Mucosa of gallbladder (tissue), 1 donor: Measurements from ENCODE around the gene LRP1B. TPM values are rescaled to one million over a fixed set of nuclear protein-coding genes. Genes with fewer than 3 reads are reported as not detected.

Source experiments
- DNase-seq: peaks from one replicate; pipeline ENCODE4 v3.0.0-alpha.2; 2020; ENCODE audit warnings: low spot score
- total RNA-seq: library from RNA; stranded (reverse); gene quantifications from one replicate; pipeline ENCODE4 v1.2.1, GENCODE V29; 2021
- donor health status: DM: no; HTN: no; CAD: no.

Gene LRP1B
- total RNA-seq, 1 donor from 2014 or later = 0.26 TPM

GRCh38 chr2:141517180-141517851 is 613.5 kb downstream of the LRP1B start:
- DNase-seq = no peak

DNA sequence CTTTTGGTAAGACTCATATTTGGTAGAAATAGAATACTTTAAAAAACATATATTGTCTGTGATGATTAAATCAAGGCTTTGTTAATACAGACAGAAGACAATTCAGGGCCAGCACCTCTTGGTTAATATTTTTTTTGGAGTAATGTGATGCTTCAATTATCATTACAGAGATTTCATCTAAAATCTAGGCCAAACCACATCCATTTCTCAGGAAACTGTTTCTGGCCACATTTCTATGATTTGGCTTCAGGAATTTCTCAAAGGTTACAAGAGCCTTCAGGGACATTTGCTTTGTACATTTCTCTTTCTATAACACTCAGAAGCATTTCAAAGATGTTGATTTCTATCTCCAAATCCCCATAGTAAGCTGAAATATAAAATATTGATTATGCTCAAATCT is 614.9 kb downstream of the LRP1B start:
- no peak for DNase-seq

DNA sequence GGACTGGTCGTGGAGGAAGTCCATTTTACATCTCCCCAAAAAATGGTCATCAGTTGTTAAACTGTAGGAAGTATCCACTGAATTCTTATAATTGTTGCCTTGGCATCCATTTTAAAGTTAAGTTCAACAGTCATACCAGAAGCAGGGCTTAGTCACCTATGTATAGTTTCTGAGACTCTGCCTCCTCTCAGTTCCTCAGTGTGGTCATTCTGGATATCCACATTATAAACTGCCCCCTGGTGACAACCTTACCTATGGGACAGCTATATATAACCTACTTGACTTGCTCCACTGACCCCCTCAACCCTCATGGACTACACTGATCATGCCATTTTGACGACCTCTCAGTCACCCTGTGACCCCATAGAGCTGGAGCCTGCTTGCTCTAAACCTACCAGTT is 617.0 kb downstream of the LRP1B start:
- no peak for DNase-seq

GRCh38 chr2:141508806-141509595 is 621.8 kb downstream of the LRP1B start:
- DNase-seq = no peak

DNA sequence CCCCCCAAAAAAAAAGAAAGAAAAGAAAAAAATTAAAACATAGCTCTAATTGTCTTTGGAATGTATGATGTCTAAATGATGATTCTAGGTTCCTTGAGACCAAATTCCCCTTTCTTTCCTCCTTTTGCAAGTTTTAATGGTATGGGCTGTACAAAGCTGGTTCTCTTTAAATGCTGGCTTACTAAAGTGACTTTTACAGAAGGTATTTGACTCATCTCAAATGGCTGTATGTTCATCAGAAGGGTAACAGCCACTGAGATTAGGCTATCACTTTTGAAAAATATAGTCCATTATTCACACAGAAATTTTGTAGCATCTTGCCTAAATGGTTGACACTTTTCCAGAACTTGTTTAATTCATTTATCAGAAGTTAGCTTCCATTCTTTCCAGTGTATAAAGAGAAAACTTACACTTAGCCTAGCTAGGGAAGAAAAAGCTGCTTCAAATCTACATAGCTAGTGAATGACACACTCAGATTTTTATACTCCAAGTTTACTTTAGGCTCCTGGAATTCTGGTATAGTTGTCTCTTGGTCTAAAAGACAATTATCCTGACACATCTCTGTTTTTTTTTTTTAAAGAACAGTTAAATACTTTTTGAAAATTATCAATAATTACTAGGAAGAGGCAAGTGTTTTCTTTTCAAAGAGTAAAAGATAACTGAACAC is 622.6 kb downstream of the LRP1B start:
- no peak for DNase-seq

DNA sequence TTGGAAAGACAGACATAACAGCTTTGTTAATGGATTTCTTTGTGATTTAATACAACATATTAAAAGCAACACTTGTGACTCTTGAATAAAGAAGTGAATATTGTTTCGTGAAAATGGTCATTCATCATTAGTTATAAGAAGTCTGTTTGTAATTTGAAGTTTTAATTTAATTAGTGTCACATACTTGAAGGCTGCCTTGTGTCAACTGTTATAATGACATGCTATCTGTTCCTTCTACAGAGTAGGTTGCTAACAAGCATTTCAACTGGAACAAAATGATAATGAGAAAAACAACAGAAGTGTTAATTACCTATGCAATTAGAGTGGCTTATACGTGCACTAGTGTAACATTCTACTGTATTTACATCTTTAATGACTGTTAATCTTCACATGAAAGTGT is 624.7 kb downstream of the LRP1B start:
- no peak for DNase-seq

GRCh38 chr2:141501752-141502151 is 629.1 kb downstream of the LRP1B start:
- DNase-seq = no peak

GRCh38 chr2:141499123-141499522 is 631.7 kb downstream of the LRP1B start:
- no peak for DNase-seq

- no peak for DNase-seq
These were observed 632.3 kb downstream of the LRP1B start for GRCh38 chr2:141498561-141498960.

- no peak for DNase-seq
These were observed 633.5 kb downstream of the LRP1B start for GRCh38 chr2:141497272-141497671.

- DNase-seq = no peak
These were observed 634.0 kb downstream of the LRP1B start for GRCh38 chr2:141496810-141497209.

GRCh38 chr2:141493936-141494335 is 636.9 kb downstream of the LRP1B start:
- no peak for DNase-seq

DNA sequence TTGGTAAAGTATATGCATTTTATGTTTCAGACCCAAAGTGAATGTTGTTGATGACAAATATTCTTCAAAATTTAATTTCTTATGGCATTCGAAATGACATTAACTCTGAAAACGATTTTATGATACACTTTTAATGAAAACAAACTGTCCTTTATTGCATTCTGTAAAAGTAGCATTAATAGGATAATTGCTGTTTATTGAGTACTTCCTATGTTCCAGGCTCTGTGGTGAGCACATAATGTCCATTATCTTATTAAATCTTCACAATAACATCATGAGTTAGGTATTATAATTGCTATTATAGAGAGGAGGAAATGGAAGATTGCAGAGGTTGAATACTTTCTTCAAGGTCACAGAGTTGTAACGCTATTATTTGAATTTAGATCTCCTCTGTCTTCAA is 638.0 kb downstream of the LRP1B start:
- DNase-seq = no peak

DNA sequence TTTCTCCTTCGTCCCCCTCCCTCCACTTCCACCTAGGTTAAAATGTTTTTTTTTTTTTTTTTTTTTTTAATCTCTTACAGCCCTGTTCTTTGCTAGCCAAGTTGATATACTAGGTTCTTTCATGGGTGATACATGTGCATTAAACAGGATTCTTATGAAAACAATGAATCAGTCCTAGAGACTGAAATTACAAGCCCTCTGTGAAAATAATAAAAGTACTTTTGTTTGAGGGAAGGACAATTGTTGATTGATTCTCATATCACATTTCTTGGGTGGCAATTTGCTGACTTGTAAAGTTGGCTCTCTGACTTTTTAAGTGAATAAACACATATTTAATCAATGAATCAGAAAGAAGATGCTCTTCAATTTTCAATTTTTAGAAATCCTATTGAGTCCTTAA is 639.9 kb downstream of the LRP1B start:
- DNase-seq = no peak

DNA sequence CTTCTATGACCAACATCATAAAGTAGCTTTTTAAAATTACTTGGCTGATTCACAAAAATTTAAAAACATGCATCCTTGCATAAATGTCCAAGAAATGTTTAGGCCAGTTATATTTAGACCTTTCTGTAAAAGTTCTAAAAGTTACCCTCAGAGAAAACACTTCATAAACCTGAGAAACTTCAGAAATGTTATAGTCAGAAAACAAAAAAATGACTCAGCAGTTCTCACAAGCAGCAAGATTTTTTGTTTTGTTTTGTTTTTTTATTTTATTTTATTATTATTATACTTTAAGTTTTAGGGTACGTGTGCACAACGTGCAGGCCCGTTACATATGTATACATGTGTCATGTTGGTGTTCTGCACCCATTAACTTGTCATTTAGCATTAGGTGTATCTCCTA is 648.1 kb downstream of the LRP1B start:
- DNase-seq = no peak

DNA sequence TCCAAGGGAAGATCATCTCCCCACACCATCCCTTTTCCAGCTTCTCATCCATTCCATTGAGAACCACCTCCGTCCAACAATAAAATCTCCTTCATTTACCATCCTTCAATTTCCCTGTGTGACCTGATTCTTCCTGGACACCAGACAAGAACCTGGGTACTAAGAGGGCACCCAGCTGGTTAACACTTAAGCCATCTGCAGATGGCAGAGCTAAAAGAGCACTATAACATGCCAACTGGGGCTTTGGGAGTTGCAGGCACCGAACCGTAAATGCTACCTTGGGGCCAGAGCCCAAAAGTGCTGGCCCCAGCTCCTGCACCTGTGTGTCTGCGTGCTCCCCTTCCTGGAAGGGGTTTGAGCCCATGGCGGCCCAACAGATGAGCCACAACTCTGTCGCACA is 655.0 kb downstream of the LRP1B start:
- DNase-seq = no peak

GRCh38 chr2:141468761-141469160 is 662.1 kb downstream of the LRP1B start:
- DNase-seq = peak; percentile 47

GRCh38 chr2:141467331-141467730 is 663.5 kb downstream of the LRP1B start:
- DNase-seq = no peak

GRCh38 chr2:141464995-141465394 is 665.8 kb downstream of the LRP1B start:
- DNase-seq = no peak

- DNase-seq = no peak
These were observed 672.5 kb downstream of the LRP1B start for GRCh38 chr2:141458351-141458750.

DNA sequence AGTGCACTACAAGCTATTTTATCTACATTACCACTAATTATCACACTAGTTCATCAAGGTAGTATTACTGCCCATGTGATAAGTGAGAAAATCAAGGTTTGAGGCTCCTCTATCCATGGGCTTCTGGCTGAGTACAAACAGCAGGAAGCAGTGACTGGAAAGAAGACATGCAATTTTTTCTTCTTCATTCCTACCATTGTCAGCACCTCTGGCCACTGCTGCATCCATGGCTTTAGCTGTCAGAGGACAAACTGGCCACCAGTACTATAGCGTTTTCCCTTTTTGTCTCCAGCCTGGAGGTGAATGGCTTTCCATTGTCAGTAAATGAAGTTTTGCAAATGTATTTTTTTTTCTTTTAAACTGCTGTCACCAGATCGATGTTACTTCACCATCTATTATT is 674.9 kb downstream of the LRP1B start:
- no peak for DNase-seq

DNA sequence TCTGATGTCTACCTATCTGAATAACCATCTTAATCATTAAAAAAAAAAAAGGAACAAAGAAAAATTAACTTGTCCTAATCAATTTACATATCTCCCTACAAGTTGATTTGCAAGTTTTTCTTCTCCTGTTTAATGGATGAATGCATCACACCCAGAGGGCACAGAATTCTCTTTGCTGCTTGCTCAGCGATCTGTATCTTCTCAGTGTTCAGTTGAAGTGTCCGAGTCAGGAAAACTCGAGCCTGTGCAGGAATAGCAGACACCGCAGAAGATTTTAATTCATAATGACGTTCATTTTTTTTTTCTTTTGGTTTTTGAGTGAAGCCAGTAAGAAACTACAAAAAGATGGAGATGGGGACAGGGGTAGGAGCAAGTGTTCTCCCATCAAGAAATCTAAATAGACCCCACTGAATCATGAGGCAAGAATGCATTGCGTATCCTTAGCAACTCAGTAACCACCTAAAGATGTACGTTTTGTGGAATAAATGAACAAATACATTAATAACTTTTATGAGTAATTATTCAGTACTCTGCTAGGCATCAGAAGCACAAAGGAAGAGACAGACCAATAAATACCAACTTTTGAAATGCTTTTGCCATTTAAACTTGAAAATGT is 675.5 kb downstream of the LRP1B start:
- no peak for DNase-seq
